A673 (cell line): Measurements from ENCODE around the gene DYRK3.

Experiments
- CTCF ChIP-seq: fragments of 300-800, 200-600 bp; sonication (generic); conservative IDR thresholded peaks from 2 replicates; pipeline ENCODE4 v1.5.1; 2017; ENCODE audit warnings: low read depth, mild to moderate bottlenecking, antibody characterized with exemption, low read length, moderate library complexity, mixed read lengths
- EZH2 ChIP-seq: fragments of 200-600 bp; sonication (generic); IDR thresholded peaks from 2 replicates; pipeline ENCODE4 v1.6.1; 2017; ENCODE audit warnings: borderline replicate concordance, low read depth, mild to moderate bottlenecking, mixed read lengths, antibody characterized with exemption, low read length; ENCODE audit not compliant: poor library complexity, severe bottlenecking

- peak; percentile 53 for TF ChIP-seq CTCF
- TF ChIP-seq EZH2: no peak
Measured at GRCh38 chr1:206606867-206607266, 28.5 kb upstream of the DYRK3 start.
